HEK293T (cell line): ENCODE data around the gene PAK6.

ENCODE experiments used
- CTCF ChIA-PET: fragments of 350-600 bp; formaldehyde crosslinking; extraction: SDS; loops from one replicate; lab custom pipeline; 2021; ENCODE audit warnings: antibody characterized with exemption, inconsistent platforms; lab: Yijun Ruan, JAX
- POLR2A ChIA-PET: fragments of 350-600 bp; formaldehyde crosslinking; extraction: SDS; loops from one replicate; lab custom pipeline; 2020; ENCODE audit warnings: antibody characterized with exemption, inconsistent platforms; lab: Yijun Ruan, JAX
- DNase-seq: peaks from one replicate; pipeline ENCODE4 v3.0.0; 2012; ENCODE audit warnings: mixed read lengths; ENCODE audit errors: extremely low spot score
- ARNT ChIP-seq: fragments of 450-650 bp; IDR thresholded peaks from 2 replicates; pipeline ENCODE4 v1.6.1; 2017; ENCODE audit warnings: mild to moderate bottlenecking
- BHLHE40 ChIP-seq: fragments of 450-650 bp; IDR thresholded peaks from 2 replicates; pipeline ENCODE4 v1.6.1; 2016; ENCODE audit warnings: mild to moderate bottlenecking, moderate library complexity, borderline replicate concordance
- CTBP1 ChIP-seq: fragments of 450-650 bp; IDR thresholded peaks from 2 replicates; pipeline ENCODE4 v1.6.1; 2016; ENCODE audit warnings: borderline replicate concordance
- ELF4 ChIP-seq: fragments of 450-650 bp; IDR thresholded peaks from 2 replicates; pipeline ENCODE4 v1.6.1; 2017; ENCODE audit warnings: antibody characterized with exemption
- FOXA1 ChIP-seq: fragments of 450-650 bp; IDR thresholded peaks from 2 replicates; pipeline ENCODE4 v1.6.1; 2016; ENCODE audit warnings: mild to moderate bottlenecking
- FOXK2 ChIP-seq: fragments of 450-650 bp; IDR thresholded peaks from 2 replicates; pipeline ENCODE4 v1.6.1; 2016; ENCODE audit warnings: mild to moderate bottlenecking
- FOXM1 ChIP-seq: fragments of 450-650 bp; IDR thresholded peaks from 2 replicates; pipeline ENCODE4 v1.6.1; 2017; ENCODE audit warnings: mild to moderate bottlenecking, borderline replicate concordance
- HDGF ChIP-seq: fragments of 450-650 bp; IDR thresholded peaks from 2 replicates; pipeline ENCODE4 v1.6.1; 2017; ENCODE audit warnings: antibody characterized with exemption, borderline replicate concordance
- L3MBTL2 ChIP-seq: fragments of 450-650 bp; conservative IDR thresholded peaks from 2 replicates; pipeline ENCODE4 v1.6.1; 2016; ENCODE audit warnings: mild to moderate bottlenecking
- LEF1 ChIP-seq: fragments of 450-650 bp; IDR thresholded peaks from 2 replicates; pipeline ENCODE4 v1.6.1; 2017; ENCODE audit warnings: mild to moderate bottlenecking, borderline replicate concordance
- NFRKB ChIP-seq: fragments of 450-650 bp; IDR thresholded peaks from 2 replicates; pipeline ENCODE4 v1.6.1; 2016; ENCODE audit warnings: mild to moderate bottlenecking, moderate library complexity
- SP1 ChIP-seq: fragments of 450-650 bp; IDR thresholded peaks from 2 replicates; pipeline ENCODE4 v1.6.1; 2017
- SUZ12 ChIP-seq: fragments of 450-650 bp; IDR thresholded peaks from 2 replicates; pipeline ENCODE4 v1.6.1; 2016; ENCODE audit warnings: mild to moderate bottlenecking
- TARDBP ChIP-seq: fragments of 450-650 bp; IDR thresholded peaks from 2 replicates; pipeline ENCODE4 v1.6.1; 2016
- ZNF384 ChIP-seq: fragments of 450-650 bp; IDR thresholded peaks from 2 replicates; pipeline ENCODE4 v1.6.1; 2016
- TF ChIP-seq, protein P1 (sequence below): fragments of 450-650 bp; IDR thresholded peaks from 2 replicates; pipeline ENCODE4 v1.6.1; 2016

Gene PAK6

GRCh38 chr15:40281057-40281800 is 42.4 kb downstream of the PAK6 start:
- TF ChIP-seq NFRKB (no peak), TARDBP (no peak), ZNF384 (no peak), LEF1 (no peak), SUZ12 (no peak), CTBP1 (no peak), BHLHE40 (no peak), ELF4 (no peak), FOXK2 (no peak), L3MBTL2 (no peak), SP1 (no peak), ARNT (no peak), FOXM1 (no peak), HDGF (no peak), FOXA1 (no peak)
- TF ChIP-seq, protein P1, sequence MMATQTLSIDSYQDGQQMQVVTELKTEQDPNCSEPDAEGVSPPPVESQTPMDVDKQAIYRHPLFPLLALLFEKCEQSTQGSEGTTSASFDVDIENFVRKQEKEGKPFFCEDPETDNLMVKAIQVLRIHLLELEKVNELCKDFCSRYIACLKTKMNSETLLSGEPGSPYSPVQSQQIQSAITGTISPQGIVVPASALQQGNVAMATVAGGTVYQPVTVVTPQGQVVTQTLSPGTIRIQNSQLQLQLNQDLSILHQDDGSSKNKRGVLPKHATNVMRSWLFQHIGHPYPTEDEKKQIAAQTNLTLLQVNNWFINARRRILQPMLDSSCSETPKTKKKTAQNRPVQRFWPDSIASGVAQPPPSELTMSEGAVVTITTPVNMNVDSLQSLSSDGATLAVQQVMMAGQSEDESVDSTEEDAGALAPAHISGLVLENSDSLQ: no peak
- no peak for DNase-seq
- ChIA-PET POLR2A (interaction anchor here (1.0 kb wide), 1 partner anchor 29 kb away, joined by 3 read pairs; no protein-coding TSS in a partner anchor), CTCF (interaction anchor here (0.5 to 4.2 kb wide), 8 partner anchors 8 to 64 kb away, joined by 3 to 55 read pairs (median 4); partner anchors contain the start of gene PLCB2)

DNA sequence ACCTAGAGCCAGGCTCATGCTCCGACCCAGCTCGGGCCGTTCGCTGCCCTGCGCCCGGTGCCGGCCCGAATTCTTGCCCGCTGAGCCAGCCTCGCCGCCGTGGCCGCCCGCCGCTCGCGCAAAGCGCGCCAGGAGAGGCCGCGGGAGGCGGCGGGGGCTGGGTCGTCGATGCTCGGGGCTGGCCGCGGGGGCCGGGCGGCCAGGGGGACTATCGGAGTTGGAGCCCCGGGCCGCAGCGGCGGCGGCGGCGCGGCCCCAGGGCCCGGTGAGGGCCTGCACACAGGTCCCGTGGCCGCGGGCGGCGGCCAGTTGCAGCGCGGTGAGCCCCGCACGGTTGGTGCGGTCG is 42.9 kb downstream of the PAK6 start:
- ChIA-PET CTCF (interaction anchor here (0.5 to 1.0 kb wide), 2 partner anchors 35 to 64 kb away, joined by 3 read pairs; no protein-coding TSS in a partner anchor), POLR2A (no interaction called here)
- no peak for TF ChIP-seq FOXA1
- TF ChIP-seq L3MBTL2: no peak
- TF ChIP-seq BHLHE40: no peak
- TF ChIP-seq LEF1: no peak
- TF ChIP-seq ARNT: no peak
- TF ChIP-seq CTBP1: no peak
- TF ChIP-seq SUZ12: no peak
- TF ChIP-seq SP1: no peak
- no peak for TF ChIP-seq TARDBP
- TF ChIP-seq, protein P1: no peak
- TF ChIP-seq HDGF: no peak
- no peak for TF ChIP-seq NFRKB
- no peak for TF ChIP-seq ZNF384
- TF ChIP-seq FOXM1: no peak
- TF ChIP-seq FOXK2: no peak
- no peak for TF ChIP-seq ELF4
- no peak for DNase-seq

DNA sequence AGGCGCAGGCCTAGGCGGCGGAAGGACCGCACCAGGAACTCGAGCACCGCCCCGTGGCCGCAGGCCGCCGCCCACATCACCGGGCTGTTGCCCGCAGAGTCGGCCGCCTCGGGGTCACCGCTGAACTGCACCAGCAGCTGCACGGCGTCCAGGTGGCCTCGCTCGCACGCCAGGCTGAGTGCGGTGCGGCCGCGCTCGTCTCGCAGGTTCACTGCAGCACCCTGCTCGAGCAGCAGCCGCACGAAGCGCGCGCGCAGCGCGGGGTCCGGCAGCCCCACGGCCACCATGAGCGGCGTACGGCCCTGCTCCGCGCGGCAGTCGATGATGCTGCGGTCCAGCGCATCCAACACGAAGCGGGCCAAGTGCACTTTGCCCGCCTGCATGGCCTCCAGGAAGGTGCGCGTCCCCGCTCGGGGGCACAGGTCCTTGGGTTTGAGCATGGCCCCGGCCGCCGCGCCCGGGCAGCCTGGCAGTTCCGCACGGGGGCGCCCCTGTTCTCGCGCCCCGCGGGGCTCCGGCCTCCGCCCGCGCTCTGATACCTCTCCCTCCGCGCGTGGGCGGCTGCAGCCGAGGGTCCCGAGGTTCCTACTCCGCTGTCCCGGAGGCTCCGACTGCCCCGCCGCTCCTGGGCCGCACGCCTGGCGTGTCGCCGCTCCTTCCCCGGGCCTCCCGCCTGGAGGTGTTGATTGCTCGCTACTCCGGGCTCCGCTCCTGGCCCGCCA is 43.4 kb downstream of the PAK6 start:
- ChIA-PET CTCF (interaction anchor here (0.5 to 1.0 kb wide), 2 partner anchors 35 to 65 kb away, joined by 3 read pairs; no protein-coding TSS in a partner anchor), POLR2A (no interaction called here)
- TF ChIP-seq L3MBTL2: peak; percentile 48; the same call in 1 of the 2 replicates
- no peak for TF ChIP-seq ZNF384
- peak; percentile 50 for DNase-seq

DNA sequence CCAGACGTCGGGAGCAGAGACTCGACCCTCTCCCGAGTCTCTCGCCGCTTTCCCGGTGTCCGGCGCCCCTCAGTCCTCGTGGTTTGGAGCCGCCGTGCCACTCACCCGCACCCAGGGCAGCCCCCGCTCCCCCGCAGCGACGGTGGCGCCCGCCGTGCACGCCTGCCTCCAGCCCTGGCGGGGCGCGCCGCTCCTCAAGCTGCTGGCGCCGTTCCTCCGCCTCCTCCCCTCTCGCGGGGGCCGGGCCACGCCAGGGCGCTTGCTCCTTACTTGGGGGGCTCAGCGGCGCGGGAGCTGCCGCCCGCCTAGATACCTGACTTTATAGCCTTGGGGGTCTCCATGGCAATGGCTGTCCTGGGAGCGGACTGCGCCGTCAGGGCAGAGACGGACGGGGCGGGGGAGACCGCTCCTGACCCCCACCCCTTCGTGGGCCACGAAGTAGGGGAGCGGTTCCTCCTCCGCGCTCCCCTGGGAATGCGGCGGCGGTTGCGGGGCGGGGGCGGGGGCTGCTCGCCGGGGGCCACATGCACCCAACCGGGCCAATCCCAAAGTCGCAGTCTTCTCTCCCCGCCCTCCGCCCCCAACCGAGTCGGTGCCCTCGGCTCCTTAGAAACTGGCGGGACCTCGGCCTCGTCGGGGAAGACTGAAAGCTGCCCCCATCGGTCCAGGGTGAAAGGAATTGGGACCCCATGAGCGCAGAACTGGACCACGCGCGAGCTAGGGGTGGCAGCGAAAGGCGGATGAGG is 44.2 kb downstream of the PAK6 start, which contains the start of gene ANKRD63:
ANKRD63 (minus strand) TSS at position 196 of the 746 bp plus-strand sequence. CDS start 478 bp downstream, outside the sequence.
- DNase-seq: peak; percentile 49
- ChIA-PET CTCF (interaction anchor here (1.2 to 1.4 kb wide), 2 partner anchors 8 to 30 kb away, joined by 3 to 4 read pairs; no protein-coding TSS in a partner anchor), POLR2A (no interaction called here)
- TF ChIP-seq CTBP1: no peak
- TF ChIP-seq ZNF384: no peak
- no peak for TF ChIP-seq TARDBP
- TF ChIP-seq BHLHE40: no peak
- no peak for TF ChIP-seq ARNT
- no peak for TF ChIP-seq NFRKB
- no peak for TF ChIP-seq HDGF
- TF ChIP-seq ELF4: no peak
- TF ChIP-seq FOXM1: no peak
- no peak for TF ChIP-seq FOXA1
- no peak for TF ChIP-seq FOXK2
- no peak for TF ChIP-seq SP1
- TF ChIP-seq, protein P1: no peak
- TF ChIP-seq SUZ12: no peak
- TF ChIP-seq L3MBTL2: no peak
- no peak for TF ChIP-seq LEF1

DNA sequence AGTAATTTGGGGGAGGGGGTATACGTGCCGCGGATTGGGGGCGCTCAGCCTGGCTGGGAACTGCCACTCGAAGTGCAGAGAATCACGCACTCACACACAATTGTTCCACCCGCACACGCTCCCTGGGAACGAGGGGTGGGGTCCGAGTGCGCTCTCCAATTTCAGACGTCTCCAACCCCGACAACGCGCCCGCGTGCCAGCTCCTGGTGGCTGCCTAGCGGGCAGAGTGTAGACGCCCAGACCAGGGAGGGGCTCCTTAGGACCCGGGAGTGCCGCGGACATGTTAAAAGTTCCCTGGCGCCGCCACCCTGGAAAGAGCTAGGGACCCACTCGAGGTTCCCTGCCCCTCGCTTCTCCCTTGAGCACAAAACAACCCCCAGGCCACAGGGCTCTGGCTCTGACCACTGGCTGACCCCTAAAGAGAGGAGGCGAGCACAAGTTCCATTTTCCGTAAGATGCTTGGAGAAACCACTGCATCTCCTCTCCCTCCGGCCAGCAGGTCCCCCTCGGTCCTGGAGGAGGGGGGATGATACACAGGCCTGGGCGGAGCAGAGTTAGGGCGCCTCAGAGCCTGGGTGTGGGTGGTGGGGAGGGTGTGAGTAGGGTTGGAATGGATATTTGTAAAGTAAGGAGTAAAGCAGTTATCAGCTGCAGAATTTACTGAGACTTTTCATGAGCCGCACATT is 44.9 kb downstream of the PAK6 start:
- TF ChIP-seq, protein P1: no peak
- TF ChIP-seq ARNT (no peak), LEF1 (no peak), SP1 (no peak), FOXM1 (no peak), ELF4 (no peak), TARDBP (no peak), FOXK2 (no peak), FOXA1 (no peak), CTBP1 (no peak), SUZ12 (no peak), BHLHE40 (no peak), L3MBTL2 (no peak), ZNF384 (no peak), NFRKB (no peak), HDGF (no peak)
- POLR2A ChIA-PET: no interaction called here
- CTCF ChIA-PET: interaction anchor here (1.2 to 1.4 kb wide), 2 partner anchors 9 to 29 kb away, joined by 3 to 4 read pairs; no protein-coding TSS in a partner anchor
- DNase-seq: no peak
